GM18867 (cell line): Measurements from ENCODE around the gene FAM78A.
"Not testable (repeated sequence)": the region's sequence is repeated elsewhere in the genome, so short reads cannot be mapped to it uniquely, and the experiment has no call there.

Source experiments
- ATAC-seq: cut with Tn5 transposase; IDR thresholded peaks from one replicate; pipeline ENCODE4 v1.9.1; 2021; ENCODE audit warnings: mild to moderate bottlenecking, moderate library complexity; ENCODE audit not compliant: unreplicated experiment

Gene FAM78A

GRCh38 chr9:131216806-131217205, 59.5 kb downstream of the FAM78A start:
- no peak for ATAC-seq

- no peak for ATAC-seq
Observed at GRCh38 chr9:131214876-131215275, 61.4 kb downstream of the FAM78A start.

GRCh38 chr9:131214286-131214856, 61.9 kb downstream of the FAM78A start:
- ATAC-seq, result no peak

GRCh38 chr9:131211920-131212319, 64.4 kb downstream of the FAM78A start:
- ATAC-seq, result not testable (repeated sequence)
